Measurements from ENCODE around the gene FANCG.

Gene FANCG

DNA sequence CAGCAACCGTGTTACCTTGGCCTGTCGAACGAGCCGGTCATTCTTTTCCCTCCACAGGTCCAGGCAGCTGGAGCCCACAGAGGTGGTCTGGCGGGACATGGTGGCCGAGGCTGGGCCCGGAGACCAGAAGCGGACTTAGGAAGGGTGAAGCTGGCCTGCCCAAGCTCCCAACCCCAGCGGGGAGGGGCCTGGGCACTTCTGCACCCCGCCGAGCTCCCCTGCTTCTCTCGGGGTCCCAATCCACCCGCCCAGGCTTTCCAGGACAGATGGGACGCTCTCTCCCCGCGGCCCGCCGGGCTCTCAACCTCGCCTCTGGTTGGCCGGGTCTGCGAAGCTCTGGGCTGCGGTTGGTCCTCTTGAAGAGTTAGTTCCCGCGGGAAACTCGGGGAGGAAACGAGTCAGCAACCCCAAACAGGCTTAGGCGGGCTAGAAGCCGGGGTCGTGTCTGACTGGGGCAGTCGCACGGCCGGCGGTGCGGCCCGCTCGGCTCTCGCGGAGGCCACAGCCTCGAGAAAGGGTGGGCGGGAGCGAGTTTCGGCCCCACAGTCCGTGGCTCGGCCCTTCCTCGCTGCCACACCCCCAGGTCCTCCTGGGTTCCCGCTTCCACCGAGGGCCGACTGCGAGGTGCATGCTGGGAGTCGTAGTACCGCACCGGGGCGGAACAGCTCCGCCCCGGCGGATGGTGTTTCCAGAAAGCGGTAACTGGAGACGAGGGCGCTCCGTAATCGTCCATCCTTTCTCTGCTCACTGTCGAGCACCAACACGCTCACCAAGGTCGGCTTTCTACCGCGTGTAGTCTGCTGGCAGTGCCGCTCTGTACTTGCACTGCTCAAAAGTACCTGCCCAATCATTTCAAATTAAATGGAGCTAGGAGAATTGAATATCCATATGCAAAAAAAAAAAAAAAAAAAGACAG, at the start of gene FANCG:
FANCG (minus strand) TSS at position 517 of the 916 bp plus-strand sequence; CDS start at position 99, 418 bp downstream.
- DNase-seq (ENCODE audit: low read depth, low spot score): peak; percentile 84

DNA sequence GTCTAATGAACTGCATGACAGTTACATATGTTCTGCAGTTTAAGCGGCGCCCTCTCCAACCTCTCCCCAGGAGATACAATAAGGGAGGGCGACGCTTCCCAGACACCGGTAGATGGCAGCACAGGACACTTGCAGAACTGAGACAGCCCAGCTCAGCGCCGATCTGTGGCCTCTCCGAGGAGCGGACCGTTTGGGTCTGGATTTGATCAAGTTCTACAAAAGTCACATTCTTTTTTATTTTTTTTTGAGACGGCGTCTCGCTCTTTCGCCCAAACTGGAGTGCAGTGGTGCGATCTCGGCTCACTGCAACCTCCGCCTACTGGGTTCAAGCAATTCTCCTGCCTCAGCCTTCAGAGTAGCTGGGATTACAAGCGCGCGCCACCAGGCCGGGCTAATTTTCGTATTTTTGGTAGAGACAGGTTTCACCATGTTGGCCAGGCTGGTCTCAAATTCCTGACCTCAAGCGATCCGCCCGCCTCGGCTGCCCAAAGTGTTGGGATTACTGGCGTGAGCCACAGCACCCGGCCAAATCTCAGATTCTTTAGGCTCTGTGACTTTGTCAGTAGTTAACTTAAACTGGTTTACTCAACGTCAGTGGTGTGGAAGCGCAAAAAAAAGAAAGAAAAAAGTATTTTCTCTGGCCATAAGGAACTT, 37.3 kb upstream of the FANCG start:
- peak; percentile 87 for DNase-seq (ENCODE audit: low read depth, low spot score)

DNA sequence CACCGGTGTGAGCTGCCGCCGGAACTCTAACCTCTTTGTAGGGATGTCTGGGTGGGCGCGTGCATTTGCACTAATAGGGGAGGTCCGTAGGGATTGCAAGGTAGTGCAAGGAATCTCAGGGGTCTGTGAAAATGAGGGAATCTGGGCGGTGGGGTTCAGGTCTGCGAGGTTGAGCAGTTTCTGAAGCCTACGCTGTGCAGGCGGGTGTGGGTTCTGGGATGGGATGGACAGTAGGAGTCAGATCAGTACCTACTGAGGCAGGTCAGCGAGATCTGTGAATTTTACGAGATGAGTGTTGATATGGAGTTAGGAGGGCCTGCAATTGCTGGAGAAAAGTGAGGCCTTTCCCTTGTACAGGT, 36.8 kb upstream of the FANCG start:
- DNase-seq (ENCODE audit: low read depth, low spot score): no peak

DNA sequence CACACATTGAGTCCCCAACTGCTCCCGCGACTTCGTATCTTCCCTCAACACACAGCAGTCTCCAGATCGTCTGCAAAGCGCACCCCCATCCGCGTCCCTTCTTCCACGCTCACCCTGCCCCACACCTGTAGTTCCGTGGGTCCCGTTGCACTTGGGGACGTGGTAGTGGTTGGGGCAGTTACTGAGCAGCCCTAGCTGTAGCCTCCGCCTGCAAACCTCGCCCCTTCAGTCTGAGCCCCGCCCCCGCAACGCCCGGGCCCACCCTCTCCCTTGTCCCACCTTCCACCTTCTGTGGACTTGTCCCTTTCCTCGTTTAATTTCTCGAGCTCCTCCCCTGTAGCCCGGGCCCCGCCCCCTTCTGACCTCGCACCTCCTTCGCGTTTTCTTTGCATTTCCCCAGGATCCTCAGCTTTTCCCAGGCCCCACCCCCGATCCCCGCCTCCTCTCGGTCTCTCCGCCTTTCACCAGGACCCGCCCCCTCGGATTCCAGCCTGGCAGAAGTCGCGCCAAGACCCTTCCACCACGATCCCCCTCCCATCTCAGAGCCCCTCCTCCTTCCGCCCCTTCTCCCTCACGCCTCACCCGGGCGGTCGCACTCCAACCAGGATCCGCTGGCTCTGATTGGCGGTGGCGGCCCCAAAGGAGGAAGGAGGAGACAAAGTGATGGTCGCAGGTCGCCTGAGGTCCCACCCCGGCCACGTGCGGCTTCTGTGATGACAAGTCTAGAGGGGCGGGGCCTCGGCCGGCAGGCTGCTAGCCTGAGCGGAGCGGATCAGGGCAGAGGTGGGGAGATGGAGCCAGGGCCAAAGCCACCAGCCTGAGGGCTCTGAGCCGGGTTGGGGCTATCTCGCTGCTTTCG, 36.2 kb upstream of the FANCG start, which contains the start of gene ATOSB:
ATOSB (minus strand) TSS at position 183 of the 859 bp plus-strand sequence. CDS start 7,588 bp downstream, outside the sequence.
- peak; percentile 91 for DNase-seq (ENCODE audit: low read depth, low spot score)

DNA sequence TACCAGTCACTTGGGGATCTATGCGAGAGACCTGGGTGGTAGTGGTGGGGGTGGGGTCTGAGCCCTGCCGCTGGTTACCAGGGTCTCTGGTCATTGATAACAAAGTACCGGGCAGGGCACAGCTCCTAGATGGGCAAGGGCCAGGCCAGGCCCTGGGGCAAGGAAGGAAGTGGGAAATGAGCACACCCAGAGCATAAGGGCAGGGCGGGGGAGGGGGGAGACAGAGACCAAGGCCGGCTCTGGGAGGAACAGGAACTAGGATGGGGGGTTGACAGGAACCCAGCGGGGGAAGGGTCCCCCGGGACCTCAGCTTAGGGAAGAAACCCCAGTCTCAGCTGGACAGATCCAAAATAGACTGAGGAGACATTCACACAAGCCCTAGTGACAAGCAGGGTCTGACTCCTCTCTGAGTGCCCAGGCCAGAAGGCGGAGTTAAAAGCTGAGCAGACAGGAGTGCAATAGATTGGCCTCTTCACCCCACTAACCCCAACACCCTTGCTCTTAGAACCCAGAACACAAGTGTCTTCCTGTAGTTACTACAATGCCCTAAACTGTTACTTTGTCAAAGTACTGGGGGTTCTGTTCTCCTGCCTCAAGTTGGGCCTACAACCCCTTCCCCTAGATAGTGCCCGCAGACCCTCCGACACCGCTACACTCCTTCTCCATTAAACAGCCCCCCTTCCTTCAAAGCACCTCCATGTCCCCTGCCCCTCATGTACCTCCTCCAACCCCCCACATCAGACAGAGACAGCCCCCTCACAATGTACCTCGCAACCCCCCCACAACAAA, 35.3 kb upstream of the FANCG start:
- DNase-seq (ENCODE audit: low read depth, low spot score): no peak

DNA sequence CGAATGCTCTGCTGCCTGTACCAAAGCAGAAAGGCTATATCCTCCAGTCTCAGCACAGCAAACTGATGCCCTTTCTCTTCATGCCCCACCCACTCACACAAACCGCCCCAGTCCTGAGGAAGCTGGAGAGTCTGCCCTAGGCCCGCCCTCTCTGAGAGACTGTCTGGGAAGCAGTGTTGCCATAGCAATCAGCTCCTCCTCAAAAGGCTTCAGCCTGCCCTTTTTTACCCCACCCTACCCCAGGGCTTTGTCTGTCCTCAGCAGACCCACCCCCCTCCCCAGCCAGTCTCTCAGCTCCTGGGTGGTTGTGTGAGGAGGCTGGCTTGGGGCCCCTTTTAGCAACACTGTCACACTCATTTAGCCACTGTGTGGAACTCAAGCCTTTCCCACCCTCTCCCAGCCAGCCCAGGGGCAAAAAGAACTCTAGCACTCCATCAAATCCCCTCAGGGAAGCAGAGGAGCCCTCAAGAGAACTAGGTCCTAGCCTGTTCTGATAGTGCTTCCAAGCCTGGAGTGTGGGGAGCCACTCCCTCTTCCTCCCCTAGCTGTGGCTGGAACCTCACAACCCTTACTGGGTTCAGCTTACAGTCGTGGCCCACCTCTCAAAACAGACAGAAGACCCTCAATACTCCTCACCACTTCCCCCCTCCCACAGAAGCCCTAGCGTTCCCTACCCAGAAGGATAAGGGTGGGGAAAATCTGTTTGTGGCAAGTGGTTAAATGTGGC, 34.5 kb upstream of the FANCG start:
- DNase-seq (ENCODE audit: low read depth, low spot score): peak; percentile 70

DNA sequence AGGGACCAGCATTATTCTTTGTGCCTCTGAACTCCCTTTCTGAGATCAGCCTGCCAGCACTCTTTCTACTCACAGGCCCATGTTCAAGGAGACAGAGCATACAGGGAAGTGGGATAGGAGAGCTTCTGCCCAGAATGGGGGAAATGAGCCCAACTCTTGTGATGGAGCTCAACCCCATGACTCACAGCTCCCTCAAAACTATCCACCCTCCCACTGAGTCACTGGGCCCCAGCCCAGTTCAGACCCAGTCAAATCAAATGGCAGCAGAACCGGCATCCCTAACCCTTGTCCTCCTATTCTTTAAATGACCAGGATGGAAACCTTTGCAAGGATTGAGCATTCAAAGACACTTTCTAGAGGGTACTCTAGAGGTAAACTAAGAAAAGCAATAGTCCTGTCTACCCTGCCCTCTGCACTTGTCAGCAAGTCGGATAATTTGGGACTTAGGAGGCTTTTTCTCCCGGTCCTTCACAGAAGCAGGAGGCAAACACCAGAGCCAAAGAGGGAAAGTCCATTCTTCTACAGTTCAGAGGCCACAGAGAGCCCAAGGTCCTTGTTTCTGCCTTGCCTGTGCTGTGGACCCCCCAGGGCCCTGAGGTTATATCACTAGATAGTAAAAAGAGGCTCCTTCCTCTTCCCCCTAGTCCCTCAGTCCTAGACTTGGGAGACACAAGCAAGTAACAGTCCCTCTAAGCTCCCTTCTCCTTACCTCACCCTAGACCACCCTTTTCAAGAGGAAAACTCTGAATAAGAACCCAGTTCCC, 32.7 kb upstream of the FANCG start:
- no peak for DNase-seq (ENCODE audit: low read depth, low spot score)

DNA sequence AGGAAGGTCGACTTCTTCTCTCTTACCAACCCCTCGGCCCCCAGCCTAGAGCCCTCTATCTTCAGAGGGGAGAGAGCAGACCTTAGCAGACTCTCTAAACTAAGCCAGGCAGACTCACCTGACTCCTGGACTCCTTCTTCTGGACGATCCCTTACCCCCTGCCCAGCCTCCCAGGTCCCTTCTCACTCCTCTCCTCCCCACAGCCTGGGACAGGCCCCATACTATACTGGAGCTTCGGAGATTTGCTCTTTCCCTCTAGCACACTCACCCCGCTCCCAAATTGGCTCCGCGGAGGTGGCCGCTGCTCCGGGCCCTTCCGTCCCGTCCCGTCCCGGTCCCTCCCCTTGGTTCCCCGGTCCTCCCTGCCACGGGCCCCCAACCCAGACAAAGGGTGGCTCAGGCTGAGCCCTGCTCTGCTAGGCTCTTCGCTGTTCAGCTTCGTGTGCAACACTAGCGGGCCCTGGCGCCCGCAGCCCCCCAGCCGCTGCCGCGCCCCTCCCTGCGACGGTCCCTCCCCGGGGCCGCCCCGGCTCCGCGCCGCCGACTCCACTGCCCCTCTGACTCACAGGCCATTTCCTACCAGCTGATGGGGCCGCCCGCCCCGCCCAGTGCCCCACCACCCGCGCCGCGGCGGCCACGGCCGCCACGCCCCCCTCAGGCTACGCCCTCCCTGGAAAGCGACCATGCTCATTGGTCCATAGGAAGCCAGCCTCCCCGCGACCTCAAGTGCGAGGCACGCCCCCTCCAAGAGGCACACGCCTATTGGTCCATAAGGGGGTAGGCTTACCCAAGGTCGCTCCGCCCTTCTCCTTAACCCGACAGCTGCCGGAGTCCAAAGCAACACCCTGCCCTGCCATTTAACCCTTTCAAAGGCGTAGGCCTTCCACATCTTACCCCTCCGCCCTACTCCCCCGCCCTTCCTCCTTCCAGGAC, 31.5 kb upstream of the FANCG start:
- peak; percentile 98 for DNase-seq (ENCODE audit: low read depth, low spot score)

DNA sequence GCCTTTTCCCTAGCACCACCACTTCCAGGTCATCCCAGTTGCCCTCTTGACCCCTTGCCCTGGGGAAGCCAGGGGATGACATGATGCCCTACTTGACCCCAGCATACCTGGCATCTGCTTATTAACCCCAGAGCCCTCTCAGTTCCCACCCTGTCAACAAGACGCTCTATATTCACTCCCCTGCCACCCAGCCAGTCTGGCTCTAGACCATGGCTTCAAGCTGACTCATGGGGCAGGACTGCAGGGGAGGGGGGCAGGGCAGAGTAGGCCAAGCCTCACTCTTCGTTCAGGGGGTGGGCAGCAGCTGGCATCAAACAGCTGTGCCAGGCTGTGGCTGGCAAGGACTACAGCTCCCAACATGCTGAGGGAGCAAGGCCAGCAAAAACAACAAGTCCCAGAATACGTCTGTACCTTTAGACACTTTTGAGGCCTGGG, 30.6 kb upstream of the FANCG start:
- DNase-seq (ENCODE audit: low read depth, low spot score): no peak

DNA sequence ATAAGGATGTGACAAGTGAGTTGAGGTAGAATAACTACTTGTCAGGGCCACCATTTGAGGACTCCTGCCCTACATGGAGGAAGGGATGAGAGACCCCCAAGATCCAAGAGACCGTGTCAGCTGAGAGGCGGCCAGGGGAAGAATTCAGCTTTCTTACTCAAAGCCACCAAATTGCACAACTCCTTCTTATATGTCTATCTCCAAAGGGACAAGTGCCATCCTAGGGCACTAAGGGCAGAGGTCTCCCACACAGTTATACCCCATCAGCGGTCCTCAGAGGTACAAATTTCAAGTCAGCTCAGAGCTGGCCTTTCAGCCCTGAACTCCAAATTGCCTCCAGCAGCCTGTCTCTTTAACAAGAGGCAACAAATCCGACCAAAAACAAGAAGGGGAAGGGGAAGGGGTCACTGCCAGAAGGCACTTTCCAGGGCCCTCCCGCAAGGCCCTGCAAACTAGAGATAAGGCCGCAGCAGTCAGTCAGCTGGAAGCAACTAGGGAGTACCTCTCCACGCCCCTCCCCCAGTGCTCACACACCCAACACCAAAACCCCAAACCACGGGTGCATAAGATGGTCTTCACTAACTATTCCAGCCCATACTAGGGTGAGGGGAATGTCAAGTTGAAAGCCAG, 29.3 kb upstream of the FANCG start:
- no peak for DNase-seq (ENCODE audit: low read depth, low spot score)

DNA sequence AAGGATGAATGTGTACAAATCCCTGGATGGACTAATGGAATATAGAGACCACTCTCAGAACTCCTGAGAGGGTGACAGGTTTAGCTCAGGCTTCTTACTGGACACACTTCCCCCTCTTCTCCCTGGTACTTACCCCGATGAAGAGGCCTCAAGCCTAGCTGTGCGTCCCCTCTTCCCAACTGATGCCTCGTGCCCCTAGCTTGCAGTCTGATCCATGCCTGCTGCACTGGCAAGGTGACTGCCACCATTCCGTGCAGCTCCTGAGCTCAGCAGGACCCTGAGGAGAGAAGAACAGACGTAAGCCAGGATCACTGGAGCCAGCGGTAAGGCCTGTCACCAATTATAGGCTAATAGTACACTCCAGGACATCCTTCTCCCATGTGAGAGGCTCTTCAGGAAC, 28.7 kb upstream of the FANCG start:
- DNase-seq (ENCODE audit: low read depth, low spot score): no peak

DNA sequence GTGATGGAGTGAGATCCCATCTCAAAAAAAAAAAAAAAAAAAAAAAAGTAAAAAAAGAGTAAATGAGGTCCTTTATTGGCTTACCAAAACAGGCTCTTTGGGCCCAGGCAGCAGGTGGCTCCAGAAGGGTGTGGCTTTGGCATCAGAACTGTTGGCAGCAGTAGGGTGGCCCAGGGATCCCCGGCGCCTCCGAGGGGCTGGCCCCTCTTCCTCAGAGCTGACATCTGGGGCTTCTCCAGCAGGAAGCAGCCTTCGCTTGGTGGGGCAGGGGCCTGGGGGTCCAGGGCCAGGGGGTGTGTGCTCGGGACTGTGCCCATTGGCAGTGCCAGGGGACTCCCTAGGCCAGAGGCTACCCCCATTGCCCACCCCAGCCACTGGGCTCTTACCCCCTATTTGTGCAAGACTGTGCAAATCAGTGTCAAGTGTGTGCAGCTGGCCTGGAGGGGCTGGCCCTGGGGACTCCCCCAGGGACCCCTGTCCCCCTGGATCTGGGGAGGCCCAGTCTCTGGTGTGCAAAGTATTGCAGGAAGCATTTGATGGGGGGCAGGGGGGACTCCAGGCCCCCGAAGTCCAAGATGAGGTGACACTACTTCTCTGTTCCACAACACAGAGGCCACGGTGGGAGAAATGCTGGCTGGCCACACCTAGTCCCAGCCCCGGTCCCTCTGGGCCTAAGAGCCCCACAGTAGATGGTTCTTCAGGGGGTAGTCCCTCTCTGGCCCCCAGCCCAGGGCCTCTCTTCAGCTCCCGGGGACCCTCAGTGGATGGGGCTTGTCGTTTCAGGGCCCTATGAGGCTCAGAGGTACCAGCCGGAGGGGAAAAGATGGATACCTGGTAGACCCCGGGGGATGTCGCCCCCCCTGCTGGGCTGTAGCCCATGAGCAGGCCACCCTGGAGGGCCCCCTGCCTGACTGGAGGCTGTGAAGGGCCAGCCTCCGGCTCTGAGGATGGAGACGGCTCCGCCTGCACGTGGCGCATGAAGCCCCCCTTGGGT, 27.9 kb upstream of the FANCG start:
- no peak for DNase-seq (ENCODE audit: low read depth, low spot score)

DNA sequence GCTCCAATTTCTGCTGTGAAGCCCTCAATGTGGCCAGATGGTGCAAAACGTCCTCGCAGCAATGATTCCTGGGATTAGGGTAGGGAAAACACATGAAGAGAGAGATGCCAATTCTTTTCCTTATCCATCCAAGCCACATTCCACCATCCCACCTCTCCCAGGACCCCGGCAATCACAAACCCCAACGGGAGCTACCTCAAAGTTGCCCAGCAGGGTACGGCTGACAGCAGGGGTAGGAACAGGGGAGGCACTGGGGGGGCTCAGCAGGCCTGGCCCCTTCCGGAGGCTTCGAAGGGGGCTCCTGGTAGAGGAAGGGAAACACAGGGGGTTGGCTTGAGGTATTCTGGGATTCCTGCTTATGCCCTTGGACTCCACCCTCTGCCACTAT, 26.6 kb upstream of the FANCG start:
- no peak for DNase-seq (ENCODE audit: low read depth, low spot score)

DNA sequence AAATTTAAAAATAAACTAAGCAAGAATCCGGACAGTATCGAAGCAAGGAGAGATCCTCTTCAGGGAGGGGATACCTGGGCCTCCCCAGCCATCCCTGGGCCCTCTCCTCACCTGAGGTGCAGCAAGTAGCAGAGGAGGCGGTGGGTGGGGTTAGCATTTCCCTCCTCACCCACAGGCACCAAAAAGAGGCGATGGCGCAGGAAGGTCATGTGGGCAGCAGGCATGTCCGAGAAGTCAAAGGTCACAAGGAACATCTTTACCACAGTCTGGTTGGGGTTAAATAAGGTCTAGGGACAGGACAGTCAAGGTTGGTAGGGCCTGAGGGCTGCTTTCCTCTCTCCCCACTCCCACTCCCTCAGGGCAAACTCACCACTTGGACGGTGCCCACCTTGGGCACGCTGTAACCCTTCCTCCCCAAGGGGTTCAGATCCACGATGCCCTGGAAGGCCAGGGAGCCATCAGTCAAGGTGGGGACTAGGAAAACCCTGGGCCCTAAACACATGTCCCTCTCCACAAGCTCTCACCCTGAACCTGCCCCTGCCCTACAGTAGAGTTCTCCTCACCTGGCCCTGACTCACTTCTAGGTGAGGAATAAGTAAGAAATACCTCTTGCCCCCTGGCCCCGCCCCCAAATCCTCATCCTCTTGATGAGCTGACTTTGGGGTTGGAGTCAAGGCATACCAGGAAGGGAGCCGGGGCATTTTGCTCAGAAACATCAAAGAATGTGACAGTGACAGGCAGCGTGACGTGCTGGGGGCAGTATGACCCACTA, 26.0 kb upstream of the FANCG start:
- DNase-seq (ENCODE audit: low read depth, low spot score): no peak

DNA sequence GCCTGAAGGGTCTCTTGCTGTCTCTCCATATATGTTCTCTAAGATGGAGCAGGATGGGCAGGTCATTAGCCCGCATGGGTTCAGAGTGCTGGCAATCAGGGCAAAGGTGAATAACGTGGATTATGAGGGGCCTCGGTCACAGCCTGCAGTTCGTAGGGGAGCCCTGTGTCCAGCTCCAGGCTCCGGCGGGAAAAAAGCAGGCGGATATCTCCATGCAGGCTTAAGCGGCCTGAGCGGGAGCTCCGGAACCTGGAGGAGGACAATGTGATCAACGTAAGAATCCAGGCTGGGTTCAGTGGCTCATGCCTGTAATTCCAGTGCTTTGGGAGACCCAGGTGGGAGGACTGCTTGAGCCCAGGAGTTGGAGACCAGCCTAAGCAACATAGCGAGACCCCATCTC, 25.4 kb upstream of the FANCG start:
- no peak for DNase-seq (ENCODE audit: low read depth, low spot score)

GRCh38 chr9:35104586-35104985, 24.8 kb upstream of the FANCG start:
- no peak for DNase-seq (ENCODE audit: low read depth, low spot score)

Measured in smooth muscle cell of the brain vasculature (primary cell).